Vagina (tissue), 2 donors: ENCODE measurements around the gene KRT39.

ENCODE experiments used
- CTCF ChIP-seq, 3 experiments: fragments of 450-650 bp in 2 of 3; fragments of 200-600 bp in 1 of 3; sonication (generic) in 1 of 3; IDR thresholded peaks; one replicate each; pipeline ENCODE4 v1.5.1; 2017 to 2019; ENCODE audit warnings: antibody characterized with exemption in 3 of 3, mild to moderate bottlenecking in 2 of 3, moderate library complexity in 2 of 3
- POLR2AphosphoS5 ChIP-seq, 2 donors: sonication (generic); formaldehyde crosslinking; IDR thresholded peaks; one replicate each; pipeline ENCODE4 v1.9.0; 2017; ENCODE audit warnings: antibody characterized with exemption in 2 of 2, mild to moderate bottlenecking in 2 of 2, low read depth in 1 of 2; ENCODE audit not compliant: insufficient read depth in 1 of 2

- TF ChIP-seq CTCF (IDR thresholded peaks at IDR 0.05): no peak
- TF ChIP-seq POLR2AphosphoS5 (IDR thresholded peaks at IDR 0.05; ENCODE audit: insufficient read depth in 1 of 2, low read depth in 1 of 2): no peak
Measured at GRCh38 chr17:40932608-40933007, 34.1 kb downstream of the KRT39 start.
